Measurements from ENCODE around the gene AGBL4. TPM values are rescaled to one million over a fixed set of nuclear protein-coding genes. Genes with fewer than 3 reads are reported as not detected.
"Not testable (repeated sequence)": the region's sequence is repeated elsewhere in the genome, so short reads cannot be mapped to it uniquely, and the experiment has no call there.

AGBL4 gene
- total RNA-seq, 6 experiments from 2014 or later: 0.06 to 1.8 (median 0.93) TPM

- H3K27ac ChIP-seq: no peak overlapping the region
- no peaks in the 10 kb centered on the region for H3K27me3 ChIP-seq
- no peaks in the 10 kb centered on the region for H3K4me1 ChIP-seq
- DNase-seq (no peak), ATAC-seq (no peak)
- intact Hi-C loops (cut with DNase I): no loop called here
- TF ChIP-seq CTCF (IDR thresholded peaks at IDR 0.05) (no peak), POLR2A (IDR thresholded peaks at IDR 0.05) (no peak)
- H3K9me3 ChIP-seq: no peaks in the 10 kb centered on the region
- H3K4me3 ChIP-seq: no peak overlapping the region
- 48% methylated on average over 1 of the region's 1 CpG for WGBS (ENCODE audit: insufficient coverage, low coverage, low lambda C conversion rate, missing lambda C conversion rate)
- H3K36me3 ChIP-seq: no peaks in the 10 kb centered on the region
These were observed 997.4 kb downstream of the AGBL4 start for GRCh38 chr1:49026230-49026811.

- no peak for TF ChIP-seq CTCF (IDR thresholded peaks at IDR 0.05)
- TF ChIP-seq POLR2A (IDR thresholded peaks at IDR 0.05): no peak
- 82% methylated on average over 2 of the region's 5 CpGs for WGBS (ENCODE audit: insufficient coverage, low coverage, low lambda C conversion rate, missing lambda C conversion rate)
- H3K4me1 ChIP-seq: no peaks in the 10 kb centered on the region
These were observed 1007.5 kb downstream of the AGBL4 start for GRCh38 chr1:49016030-49016977.

GRCh38 chr1:49013079-49013478 is 1010.7 kb downstream of the AGBL4 start:
- no peaks in the 10 kb centered on the region for H3K9me3 ChIP-seq
- intact Hi-C loops (cut with DNase I): no loop called here
- ATAC-seq (no peak), DNase-seq (no peak)
- no peaks in the 10 kb centered on the region for H3K4me1 ChIP-seq
- H3K4me3 ChIP-seq: no peak overlapping the region
- no peaks in the 10 kb centered on the region for H3K36me3 ChIP-seq
- no peak overlapping the region for H3K27ac ChIP-seq
- TF ChIP-seq CTCF (IDR thresholded peaks at IDR 0.05) (no peak), POLR2A (IDR thresholded peaks at IDR 0.05) (no peak)
- H3K27me3 ChIP-seq: no peaks in the 10 kb centered on the region

More at GRCh38 chr1:49016030-49016977, 1007.5 kb downstream of the AGBL4 start:
- Histone ChIP-seq H3K27ac (no peak overlapping the region), H3K4me3 (no peak overlapping the region), H3K9me3 (no peaks in the 10 kb centered on the region), H3K27me3 (no peaks in the 10 kb centered on the region), H3K36me3 (no peaks in the 10 kb centered on the region)
- intact Hi-C loops (cut with DNase I): no loop called here
- no peak for ATAC-seq
- DNase-seq: no peak

GRCh38 chr1:49002981-49003380 is 1020.8 kb downstream of the AGBL4 start:
- intact Hi-C loops (cut with DNase I): not testable (repeated sequence)
- WGBS (ENCODE audit: insufficient coverage, low coverage, low lambda C conversion rate, missing lambda C conversion rate): 85% methylated on average over 10 of the region's 10 CpGs

GRCh38 chr1:48999321-48999720 is 1024.4 kb downstream of the AGBL4 start:
- Histone ChIP-seq H3K9me3 (no peaks in the 10 kb centered on the region), H3K36me3 (no peaks in the 10 kb centered on the region), H3K4me1 (no peaks in the 10 kb centered on the region), H3K27me3 (no peaks in the 10 kb centered on the region), H3K27ac (no peak overlapping the region), H3K4me3 (no peak overlapping the region)
- DNase-seq (no peak), ATAC-seq (no peak)
- TF ChIP-seq POLR2A (IDR thresholded peaks at IDR 0.05): no peak
- TF ChIP-seq CTCF (IDR thresholded peaks at IDR 0.05): no peak
- 22% methylated on average over 3 of the region's 3 CpGs for WGBS (ENCODE audit: insufficient coverage, low coverage, low lambda C conversion rate, missing lambda C conversion rate)
- intact Hi-C loops (cut with DNase I): no loop called here

More at GRCh38 chr1:49002981-49003380, 1020.8 kb downstream of the AGBL4 start:
- H3K27ac ChIP-seq, H3K4me1 ChIP-seq, H3K27me3 ChIP-seq, H3K9me3 ChIP-seq, ATAC-seq, H3K4me3 ChIP-seq, DNase-seq, H3K36me3 ChIP-seq: not testable (repeated sequence)
